ENCODE results near the gene PSMB8.

PSMB8 gene

GRCh38 chr6:32849126-32849525, 5.3 kb upstream of the PSMB8 start:
- no peak overlapping the region for H3K4me3 Mint-ChIP-seq
- no peaks in the 10 kb centered on the region for H3K9me3 Mint-ChIP-seq
- H3K27me3 Mint-ChIP-seq (ENCODE audit: low read depth, poor library complexity): peaks cover 98% of the 10 kb centered on the region
- no peaks in the 10 kb centered on the region for H3K36me3 Mint-ChIP-seq (ENCODE audit: low read depth)
- H3K27ac Mint-ChIP-seq: no peak overlapping the region
- peaks cover 22% of the 10 kb centered on the region for H3K4me1 Mint-ChIP-seq
- DNase-seq: no peak
- no peak for TF ChIP-seq CTCF (IDR thresholded peaks at IDR 0.05)

- no peak for DNase-seq
- H3K9me3 Mint-ChIP-seq: no peaks in the 10 kb centered on the region
- TF ChIP-seq CTCF (IDR thresholded peaks at IDR 0.05): no peak
- H3K4me1 Mint-ChIP-seq: peaks cover 21% of the 10 kb centered on the region
- H3K4me3 Mint-ChIP-seq: no peak overlapping the region
- H3K27me3 Mint-ChIP-seq (ENCODE audit: low read depth, poor library complexity): peaks cover 100% of the 10 kb centered on the region
- no peak overlapping the region for H3K27ac Mint-ChIP-seq
- no peaks in the 10 kb centered on the region for H3K36me3 Mint-ChIP-seq (ENCODE audit: low read depth)
These were observed 3.9 kb upstream of the PSMB8 start for GRCh38 chr6:32847795-32848194.

GRCh38 chr6:32847004-32847403, 3.2 kb upstream of the PSMB8 start:
- Mint-ChIP-seq H3K36me3 (ENCODE audit: low read depth) (no peaks in the 10 kb centered on the region), H3K27me3 (ENCODE audit: low read depth, poor library complexity) (peaks cover 100% of the 10 kb centered on the region), H3K4me1 (peaks cover 14% of the 10 kb centered on the region), H3K4me3 (no peak overlapping the region), H3K9me3 (no peaks in the 10 kb centered on the region), H3K27ac (no peak overlapping the region)
- no peak for DNase-seq
- no peak for TF ChIP-seq CTCF (IDR thresholded peaks at IDR 0.05)

GRCh38 chr6:32845384-32845884, 1.6 kb upstream of the PSMB8 start:
- Mint-ChIP-seq H3K36me3 (ENCODE audit: low read depth) (no peaks in the 10 kb centered on the region), H3K9me3 (peaks cover 3% of the 10 kb centered on the region), H3K27me3 (ENCODE audit: low read depth, poor library complexity) (peaks cover 100% of the 10 kb centered on the region), H3K4me1 (peaks cover 14% of the 10 kb centered on the region), H3K4me3 (no peak overlapping the region), H3K27ac (no peak overlapping the region)
- no peak for DNase-seq
- TF ChIP-seq CTCF (IDR thresholded peaks at IDR 0.05): no peak

GRCh38 chr6:32844839-32845383, 1.1 kb upstream of the PSMB8 start:
- TF ChIP-seq CTCF (IDR thresholded peaks at IDR 0.05): no peak
- peak overlapping the region; percentile 82 for H3K4me3 Mint-ChIP-seq
- H3K9me3 Mint-ChIP-seq: peaks cover 3% of the 10 kb centered on the region
- no peaks in the 10 kb centered on the region for H3K36me3 Mint-ChIP-seq (ENCODE audit: low read depth)
- no peak overlapping the region for H3K27ac Mint-ChIP-seq
- DNase-seq: no peak
- peaks cover 100% of the 10 kb centered on the region for H3K27me3 Mint-ChIP-seq (ENCODE audit: low read depth, poor library complexity)
- peaks cover 14% of the 10 kb centered on the region for H3K4me1 Mint-ChIP-seq

- Mint-ChIP-seq H3K4me3 (peak overlapping the region; percentile 82), H3K9me3 (peaks cover 3% of the 10 kb centered on the region), H3K27ac (no peak overlapping the region), H3K27me3 (ENCODE audit: low read depth, poor library complexity) (peaks cover 97% of the 10 kb centered on the region), H3K36me3 (ENCODE audit: low read depth) (no peaks in the 10 kb centered on the region), H3K4me1 (peaks cover 14% of the 10 kb centered on the region)
- no peak for TF ChIP-seq CTCF (IDR thresholded peaks at IDR 0.05)
- DNase-seq: peak; percentile 31
These were observed 392 bp downstream of the PSMB8 start for GRCh38 chr6:32843331-32843978.
